Cardiac muscle cell (in vitro differentiated cells and primary cell): ENCODE data around the gene FGF14. TPM values are rescaled to one million over a fixed set of nuclear protein-coding genes. Genes with fewer than 3 reads are reported as not detected.

Source experiments
- DNase-seq, 2 donors: peaks; one replicate each; pipeline versions ENCODE4 v3.0.0 to v3.0.0-alpha.2; 2010 to 2017; ENCODE audit warnings: low read depth in 1 of 2, low spot score in 1 of 2
- H3K27ac ChIP-seq: fragments of 200-600 bp; sonication (generic); 2 replicates; pipeline ENCODE4 v1.5.1; 2016
- H3K27me3 ChIP-seq: fragments of 200-600 bp; sonication (generic); 2 replicates; pipeline ENCODE4 v1.6.0; 2016; ENCODE audit warnings: control low read depth
- H3K36me3 ChIP-seq: fragments of 200-600 bp; sonication (generic); 2 replicates; pipeline ENCODE4 v1.5.1; 2016; ENCODE audit warnings: control low read depth
- H3K4me1 ChIP-seq: fragments of 200-600 bp; sonication (generic); 2 replicates; pipeline ENCODE4 v1.8.1; 2017; ENCODE audit warnings: low read depth, mild to moderate bottlenecking, mixed run types
- H3K4me3 ChIP-seq: fragments of 200-600 bp; sonication (generic); 2 replicates; pipeline ENCODE4 v1.5.1; 2016; ENCODE audit warnings: mild to moderate bottlenecking
- H3K9me3 ChIP-seq: fragments of 200-600 bp; sonication (generic); 2 replicates; pipeline ENCODE4 v1.5.1; 2017; ENCODE audit warnings: low read depth, mild to moderate bottlenecking, control low read depth
- polyA plus RNA-seq: library from polyadenylated mRNA; unstranded; fragments of >200 nt; fragmentation: Nextera tagmentation; extraction: Ambion mirVana; gene quantifications from 2 replicates; pipeline ENCODE4 v1.2.1, GENCODE V29; 2016
- total RNA-seq: library from RNA; depleted of rRNA; stranded (reverse); fragments of >200 nt; gene quantifications from 2 replicates; pipeline ENCODE4 v1.2.3, GENCODE V29; 2016
- TF ChIP-seq, protein P1 (sequence below): IDR thresholded peaks from 2 replicates; pipeline ENCODE4 v1.5.1; 2012; ENCODE audit warnings: low read depth, mild to moderate bottlenecking, low read length

FGF14 gene
- total and polyA plus RNA-seq, 2 experiments from 2014 or later, result not detected

- TF ChIP-seq, protein P1, sequence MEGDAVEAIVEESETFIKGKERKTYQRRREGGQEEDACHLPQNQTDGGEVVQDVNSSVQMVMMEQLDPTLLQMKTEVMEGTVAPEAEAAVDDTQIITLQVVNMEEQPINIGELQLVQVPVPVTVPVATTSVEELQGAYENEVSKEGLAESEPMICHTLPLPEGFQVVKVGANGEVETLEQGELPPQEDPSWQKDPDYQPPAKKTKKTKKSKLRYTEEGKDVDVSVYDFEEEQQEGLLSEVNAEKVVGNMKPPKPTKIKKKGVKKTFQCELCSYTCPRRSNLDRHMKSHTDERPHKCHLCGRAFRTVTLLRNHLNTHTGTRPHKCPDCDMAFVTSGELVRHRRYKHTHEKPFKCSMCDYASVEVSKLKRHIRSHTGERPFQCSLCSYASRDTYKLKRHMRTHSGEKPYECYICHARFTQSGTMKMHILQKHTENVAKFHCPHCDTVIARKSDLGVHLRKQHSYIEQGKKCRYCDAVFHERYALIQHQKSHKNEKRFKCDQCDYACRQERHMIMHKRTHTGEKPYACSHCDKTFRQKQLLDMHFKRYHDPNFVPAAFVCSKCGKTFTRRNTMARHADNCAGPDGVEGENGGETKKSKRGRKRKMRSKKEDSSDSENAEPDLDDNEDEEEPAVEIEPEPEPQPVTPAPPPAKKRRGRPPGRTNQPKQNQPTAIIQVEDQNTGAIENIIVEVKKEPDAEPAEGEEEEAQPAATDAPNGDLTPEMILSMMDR, result no peak
- DNase-seq, result no peak
- H3K4me3 ChIP-seq, result no peak overlapping the region
- H3K4me1 ChIP-seq, result no peaks in the 10 kb centered on the region
- no peak overlapping the region for H3K27ac ChIP-seq
- no peaks in the 10 kb centered on the region for H3K36me3 ChIP-seq
- no peaks in the 10 kb centered on the region for H3K9me3 ChIP-seq
- peaks cover 26% of the 10 kb centered on the region for H3K27me3 ChIP-seq
These were observed 689.9 kb downstream of the FGF14 start for GRCh38 chr13:101712026-101712348.

GRCh38 chr13:101711307-101712025 lies 690.4 kb downstream of the FGF14 start:
- Histone ChIP-seq H3K27ac (no peak overlapping the region), H3K9me3 (no peaks in the 10 kb centered on the region), H3K4me1 (no peaks in the 10 kb centered on the region), H3K36me3 (no peaks in the 10 kb centered on the region), H3K27me3 (peaks cover 26% of the 10 kb centered on the region), H3K4me3 (no peak overlapping the region)
- no peak for DNase-seq
- TF ChIP-seq, protein P1, result no peak

- TF ChIP-seq, protein P1, result no peak
- Histone ChIP-seq H3K36me3 (no peaks in the 10 kb centered on the region), H3K4me1 (no peaks in the 10 kb centered on the region), H3K4me3 (no peak overlapping the region), H3K9me3 (no peaks in the 10 kb centered on the region), H3K27me3 (peaks cover 26% of the 10 kb centered on the region), H3K27ac (no peak overlapping the region)
- DNase-seq, result no peak
These were observed 691.9 kb downstream of the FGF14 start for GRCh38 chr13:101709952-101710351.

GRCh38 chr13:101708115-101708514 lies 693.7 kb downstream of the FGF14 start:
- no peaks in the 10 kb centered on the region for H3K4me1 ChIP-seq
- H3K27ac ChIP-seq, result no peak overlapping the region
- DNase-seq, result no peak
- peaks cover 24% of the 10 kb centered on the region for H3K27me3 ChIP-seq
- H3K4me3 ChIP-seq, result no peak overlapping the region
- H3K9me3 ChIP-seq, result no peaks in the 10 kb centered on the region
- H3K36me3 ChIP-seq, result no peaks in the 10 kb centered on the region
- TF ChIP-seq, protein P1, result no peak

GRCh38 chr13:101707659-101708058 lies 694.2 kb downstream of the FGF14 start:
- peaks cover 20% of the 10 kb centered on the region for H3K27me3 ChIP-seq
- no peaks in the 10 kb centered on the region for H3K9me3 ChIP-seq
- H3K27ac ChIP-seq, result no peak overlapping the region
- TF ChIP-seq, protein P1, result no peak
- no peak overlapping the region for H3K4me3 ChIP-seq
- no peak for DNase-seq
- no peaks in the 10 kb centered on the region for H3K36me3 ChIP-seq
- H3K4me1 ChIP-seq, result no peaks in the 10 kb centered on the region
